Stomach (tissue), 9 donors: ENCODE measurements around the gene CACNA2D2. TPM values are rescaled to one million over a fixed set of nuclear protein-coding genes. Genes with fewer than 3 reads are reported as not detected.
A peak's percentile ranks its signal among the peaks of the same experiment; 100 is the strongest.

Source experiments
- DNase-seq, 2 donors: peaks; one replicate each; pipeline versions ENCODE4 v3.0.0 to v3.0.0-alpha.2; 2013 to 2019
- H3K27ac ChIP-seq, 5 donors: fragments of 200-600 bp in 4 of 5; sonication (generic) in 4 of 5; one replicate each; pipeline ENCODE4 v1.5.1; 2013 to 2019; ENCODE audit warnings: mild to moderate bottlenecking in 1 of 5, moderate library complexity in 1 of 5
- H3K27me3 ChIP-seq, 3 donors: fragments of 200-600 bp; sonication (generic); one replicate each; pipeline ENCODE4 v1.5.1; 2017 to 2019; ENCODE audit warnings: mixed run types in 1 of 3
- H3K36me3 ChIP-seq, 4 donors: fragments of 200-600 bp; sonication (generic); 1 replicate in 3 of 4; 2 replicates in 1 of 4; pipeline ENCODE4 v1.5.1; 2016 to 2019
- H3K4me1 ChIP-seq, 4 donors: fragments of 200-600 bp; sonication (generic); one replicate each; pipeline ENCODE4 v1.5.1; 2016 to 2019
- H3K4me3 ChIP-seq, 4 donors: fragments of 200-600 bp; sonication (generic) in 3 of 4; one replicate each; pipeline ENCODE4 v1.5.1; 2016 to 2019; ENCODE audit warnings: mild to moderate bottlenecking in 1 of 4
- H3K9me3 ChIP-seq, 4 donors: fragments of 200-600 bp; sonication (generic); one replicate each; pipeline ENCODE4 v1.5.1; 2016 to 2019
- EP300 ChIP-seq: sonication (generic); formaldehyde crosslinking; IDR thresholded peaks from one replicate; pipeline ENCODE4 v1.6.1; 2017; ENCODE audit warnings: antibody characterized with exemption
- POLR2A ChIP-seq, 4 donors: fragments of 450-650 bp; IDR thresholded peaks; one replicate each; pipeline ENCODE4 v1.6.1; 2016; ENCODE audit warnings: antibody characterized with exemption in 4 of 4, control low read depth in 2 of 4, mild to moderate bottlenecking in 1 of 4, moderate library complexity in 1 of 4
- POLR2AphosphoS5 ChIP-seq, 3 donors: sonication (generic); formaldehyde crosslinking; IDR thresholded peaks; one replicate each; pipeline ENCODE4 v1.6.1; 2016; ENCODE audit warnings: antibody characterized with exemption in 3 of 3
- WGBS, 5 donors: extraction: QIAGEN DNeasy Blood & Tissue Kit in 3 of 5; methylation state at CpG; one replicate each; pipeline versions ENCODE4 v1.1.5 to v1.1.7; 2013 to 2018; 5-methylcytosine and 5-hydroxymethylcytosine counted together
- intact Hi-C: fragments of 100-400 bp; cut with DNase I; formaldehyde crosslinking; loops from one replicate; pipeline ENCODE4 v1.15.1; 2023; ENCODE audit warnings: low total_unique reads
- polyA plus RNA-seq, 3 donors: library from polyadenylated mRNA; stranded (reverse); fragments of 200-250 nt; gene quantifications; one replicate each; pipeline ENCODE4 v1.2.3, GENCODE V29; 2013
- total RNA-seq, 5 donors: library from RNA; depleted of rRNA; stranded (reverse); fragments of >200 nt; gene quantifications; one replicate each; pipeline versions ENCODE4 v1.1.0 to v1.2.3, GENCODE V29; 2014 to 2016
- TF ChIP-seq, protein P1 (sequence below), 7 experiments: fragments of 450-650 bp in 4 of 7; fragments of 200-600 bp in 3 of 7; sonication (generic) in 3 of 7; IDR thresholded peaks; one replicate each; pipeline ENCODE4 v1.5.1; 2016 to 2019; ENCODE audit warnings: antibody characterized with exemption in 7 of 7, control low read depth in 2 of 7, mild to moderate bottlenecking in 1 of 7
- donor health status: healthy with polysubstance abuse.
- donor health status: Bipolar disorder and iron deficiency.
- donor health status: healthy.

The CACNA2D2 gene
- total and polyA plus RNA-seq, 8 donors = 0.92 to 45.8 (median 1.9) TPM

- TF ChIP-seq POLR2A (IDR thresholded peaks at IDR 0.05) (no peak), POLR2AphosphoS5 (IDR thresholded peaks at IDR 0.05) (no peak), EP300 (no peak)
- TF ChIP-seq, protein P1, sequence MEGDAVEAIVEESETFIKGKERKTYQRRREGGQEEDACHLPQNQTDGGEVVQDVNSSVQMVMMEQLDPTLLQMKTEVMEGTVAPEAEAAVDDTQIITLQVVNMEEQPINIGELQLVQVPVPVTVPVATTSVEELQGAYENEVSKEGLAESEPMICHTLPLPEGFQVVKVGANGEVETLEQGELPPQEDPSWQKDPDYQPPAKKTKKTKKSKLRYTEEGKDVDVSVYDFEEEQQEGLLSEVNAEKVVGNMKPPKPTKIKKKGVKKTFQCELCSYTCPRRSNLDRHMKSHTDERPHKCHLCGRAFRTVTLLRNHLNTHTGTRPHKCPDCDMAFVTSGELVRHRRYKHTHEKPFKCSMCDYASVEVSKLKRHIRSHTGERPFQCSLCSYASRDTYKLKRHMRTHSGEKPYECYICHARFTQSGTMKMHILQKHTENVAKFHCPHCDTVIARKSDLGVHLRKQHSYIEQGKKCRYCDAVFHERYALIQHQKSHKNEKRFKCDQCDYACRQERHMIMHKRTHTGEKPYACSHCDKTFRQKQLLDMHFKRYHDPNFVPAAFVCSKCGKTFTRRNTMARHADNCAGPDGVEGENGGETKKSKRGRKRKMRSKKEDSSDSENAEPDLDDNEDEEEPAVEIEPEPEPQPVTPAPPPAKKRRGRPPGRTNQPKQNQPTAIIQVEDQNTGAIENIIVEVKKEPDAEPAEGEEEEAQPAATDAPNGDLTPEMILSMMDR (IDR thresholded peaks at IDR 0.05) = no peak
These were observed 72.4 kb downstream of the CACNA2D2 start for GRCh38 chr3:50430950-50431435.

DNA sequence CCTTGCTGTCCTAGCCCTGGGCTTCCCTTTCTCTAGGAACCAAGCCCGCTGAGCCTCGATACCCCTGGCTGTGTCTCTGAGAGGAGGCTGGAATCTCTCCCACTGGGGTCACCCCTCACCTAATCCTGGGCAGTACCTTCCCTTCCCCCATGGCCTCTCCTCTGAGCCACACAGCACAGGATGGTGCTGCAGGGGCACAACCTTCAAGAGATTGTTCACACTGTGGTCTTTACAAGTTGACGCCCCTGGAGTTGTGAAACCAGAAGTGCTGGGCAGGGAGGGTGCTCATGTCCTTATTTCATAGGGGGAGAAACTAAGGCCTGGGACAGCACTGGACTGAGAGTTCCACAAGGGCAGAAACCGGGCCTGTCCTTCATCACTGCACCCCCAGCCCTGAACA, 73.2 kb downstream of the CACNA2D2 start:
- H3K27ac ChIP-seq = no peak overlapping the region
- peaks cover 0 to 15% (median 4%) of the 10 kb centered on the region in 4 donors for H3K4me1 ChIP-seq
- DNase-seq = no peak
- TF ChIP-seq EP300 (no peak), POLR2AphosphoS5 (IDR thresholded peaks at IDR 0.05) (no peak), POLR2A (IDR thresholded peaks at IDR 0.05) (no peak)
- TF ChIP-seq, protein P1 (IDR thresholded peaks at IDR 0.05) = no peak
- intact Hi-C loops = no loop called here
- H3K36me3 ChIP-seq = no peaks in the 10 kb centered on the region
- no peak overlapping the region for H3K4me3 ChIP-seq
- WGBS, 5 donors = 81 to 94% (median 83%) methylated on average over 2 to 4 of the region's 4 CpGs
- H3K27me3 ChIP-seq = no peaks in the 10 kb centered on the region
- no peaks in the 10 kb centered on the region for H3K9me3 ChIP-seq

More at GRCh38 chr3:50430950-50431435, 72.4 kb downstream of the CACNA2D2 start:
- peak in 1 of 2 donors; percentile 58 for DNase-seq
- Histone ChIP-seq H3K27ac (no peak overlapping the region), H3K9me3 (no peaks in the 10 kb centered on the region), H3K36me3 (no peaks in the 10 kb centered on the region), H3K4me3 (no peak overlapping the region), H3K4me1 (peaks cover 0 to 14% (median 5%) of the 10 kb centered on the region in 4 donors), H3K27me3 (no peaks in the 10 kb centered on the region)
- intact Hi-C loops = no loop called here
- WGBS, 5 donors = 54 to 68% (median 59%) methylated on average over 4 of the region's 4 CpGs

GRCh38 chr3:50428007-50428633, 75.3 kb downstream of the CACNA2D2 start:
- 76 to 87% (median 82%) methylated on average over 8 to 9 of the region's 9 CpGs for WGBS, 5 donors
- no peaks in the 10 kb centered on the region for H3K9me3 ChIP-seq
- no peak overlapping the region for H3K4me3 ChIP-seq
- H3K4me1 ChIP-seq = peaks cover 5 to 18% (median 14%) of the 10 kb centered on the region in 4 donors
- H3K27me3 ChIP-seq = no peaks in the 10 kb centered on the region
- intact Hi-C loops = no loop called here
- H3K36me3 ChIP-seq = no peaks in the 10 kb centered on the region
- no peak overlapping the region for H3K27ac ChIP-seq
- TF ChIP-seq POLR2AphosphoS5 (IDR thresholded peaks at IDR 0.05) (no peak), EP300 (no peak), POLR2A (IDR thresholded peaks at IDR 0.05) (no peak)
- peak in 1 of 2 donors; percentile 54 for DNase-seq

GRCh38 chr3:50427217-50427616, 76.2 kb downstream of the CACNA2D2 start:
- WGBS, 5 donors = 86 to 94% (median 92%) methylated on average over 13 of the region's 13 CpGs
- no peak for DNase-seq
- H3K27me3 ChIP-seq = no peaks in the 10 kb centered on the region
- H3K4me1 ChIP-seq = peaks cover 5 to 22% (median 19%) of the 10 kb centered on the region in 4 donors
- intact Hi-C loops = no loop called here
- H3K36me3 ChIP-seq = no peaks in the 10 kb centered on the region
- no peaks in the 10 kb centered on the region for H3K9me3 ChIP-seq
- H3K4me3 ChIP-seq = no peak overlapping the region
- TF ChIP-seq, protein P1 (IDR thresholded peaks at IDR 0.05) = no peak
- TF ChIP-seq POLR2A (IDR thresholded peaks at IDR 0.05) (no peak), EP300 (no peak), POLR2AphosphoS5 (IDR thresholded peaks at IDR 0.05) (no peak)
- H3K27ac ChIP-seq = no peak overlapping the region

GRCh38 chr3:50425911-50426310, 77.5 kb downstream of the CACNA2D2 start:
- DNase-seq = peak in 1 of 2 donors; percentile 69
- WGBS, 5 donors = 48 to 53% (median 53%) methylated on average over 4 to 5 of the region's 5 CpGs
- H3K4me3 ChIP-seq = no peak overlapping the region

More at GRCh38 chr3:50425911-50426310, 77.5 kb downstream of the CACNA2D2 start:
- TF ChIP-seq POLR2AphosphoS5 (IDR thresholded peaks at IDR 0.05) = no peak
- no peak for TF ChIP-seq EP300
- TF ChIP-seq, protein P1 (IDR thresholded peaks at IDR 0.05) = no peak
- TF ChIP-seq POLR2A (IDR thresholded peaks at IDR 0.05) = no peak
- peaks cover 5 to 22% (median 19%) of the 10 kb centered on the region in 4 donors for H3K4me1 ChIP-seq
- intact Hi-C loops = no loop called here
- no peaks in the 10 kb centered on the region for H3K27me3 ChIP-seq
- H3K36me3 ChIP-seq = no peaks in the 10 kb centered on the region
- H3K9me3 ChIP-seq = no peaks in the 10 kb centered on the region
- no peak overlapping the region for H3K27ac ChIP-seq
